GM21619 (cell line): ENCODE results near the gene NLGN1.
"Not testable (repeated sequence)": the region's sequence is repeated elsewhere in the genome, so short reads cannot be mapped to it uniquely, and the experiment has no call there.

Source experiments
- ATAC-seq: cut with Tn5 transposase; IDR thresholded peaks from one replicate; pipeline ENCODE4 v1.9.1; 2021; ENCODE audit not compliant: unreplicated experiment

NLGN1 gene

DNA sequence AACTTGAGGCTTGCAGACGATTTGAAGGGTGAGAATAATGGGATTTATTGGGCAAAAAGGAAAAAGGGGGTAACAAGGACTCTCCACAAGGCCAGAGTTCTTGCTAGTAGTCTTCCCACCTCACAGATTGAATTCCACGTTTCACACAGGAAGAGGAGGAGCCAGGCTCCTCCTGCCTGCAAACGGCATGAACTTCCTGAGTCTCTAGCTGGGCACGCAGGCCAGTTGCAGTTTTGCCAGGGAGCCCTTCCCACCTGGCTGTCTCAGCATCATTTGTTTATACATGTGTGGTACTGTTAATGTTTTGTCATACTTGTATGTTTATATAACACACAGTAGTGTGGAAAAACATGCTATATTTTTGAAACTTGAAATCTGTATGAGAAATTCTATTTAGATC lies 155.0 kb downstream of the NLGN1 start:
- ATAC-seq = no peak

DNA sequence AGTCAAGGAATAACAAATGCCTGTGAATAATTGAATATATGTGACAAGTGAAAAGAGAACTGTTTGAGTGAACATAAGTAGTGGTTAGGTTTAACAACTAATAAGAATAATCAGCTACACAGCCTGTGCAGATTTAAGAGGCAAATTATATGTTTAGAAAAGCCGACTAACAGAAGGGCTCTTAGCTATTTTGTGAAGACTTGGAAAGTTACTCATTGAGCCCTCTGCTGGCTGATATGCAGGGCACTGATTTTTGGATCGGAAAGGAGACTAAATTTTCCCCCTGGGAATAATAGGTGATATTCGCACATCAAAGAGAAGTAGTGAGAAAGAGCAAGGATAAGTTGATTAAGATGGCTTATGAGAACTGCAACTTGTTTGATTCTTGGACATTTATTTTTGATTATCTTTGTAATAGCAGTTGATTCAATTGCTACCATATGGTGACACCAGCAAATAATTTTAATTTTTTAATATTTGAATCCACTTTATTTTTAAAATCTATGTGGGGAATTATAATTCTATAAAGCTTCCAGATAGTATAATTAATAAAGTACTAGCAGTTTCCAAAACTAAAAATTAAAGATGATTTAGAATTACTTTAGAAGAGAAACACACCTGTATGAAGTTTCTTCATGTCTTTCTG lies 156.2 kb downstream of the NLGN1 start:
- ATAC-seq = no peak

DNA sequence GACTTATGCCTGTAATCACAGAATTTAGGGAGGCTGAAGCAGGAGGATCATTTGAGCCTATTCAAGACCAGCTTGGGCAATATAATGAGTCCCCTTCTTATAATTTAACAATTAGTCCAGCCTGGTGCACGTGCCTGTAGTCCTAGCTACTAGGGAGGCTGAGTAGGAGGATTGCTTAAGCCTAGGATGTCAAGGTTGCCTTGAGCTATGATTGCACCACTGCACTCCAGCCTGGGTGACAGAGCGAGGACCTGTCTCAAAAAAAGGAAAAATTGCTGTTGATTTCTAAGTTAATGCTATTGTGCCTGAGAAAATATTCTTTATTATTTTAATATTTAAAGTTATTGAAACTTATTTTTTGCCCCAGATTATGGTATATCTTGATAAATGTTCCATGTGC lies 159.0 kb downstream of the NLGN1 start:
- no peak for ATAC-seq

DNA sequence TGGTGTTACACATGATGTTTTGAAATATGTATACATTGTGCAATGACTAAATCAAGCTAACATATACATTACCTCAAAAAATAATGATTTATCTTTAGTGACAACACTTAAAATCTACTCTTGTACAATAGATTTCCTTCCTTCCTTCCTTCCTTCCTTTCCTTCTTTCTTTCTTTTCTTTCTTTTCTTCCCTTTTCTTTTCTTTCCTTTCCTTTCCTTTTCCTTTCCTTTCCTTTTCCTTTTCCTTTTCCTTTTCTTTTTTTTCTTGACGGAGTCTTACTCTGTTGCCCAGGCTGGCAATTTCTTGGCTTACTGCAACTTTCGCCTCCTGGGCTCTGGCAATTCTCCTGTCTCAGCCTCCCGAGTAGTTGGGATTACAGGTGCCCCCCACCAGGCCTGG lies 170.5 kb downstream of the NLGN1 start:
- no peak for ATAC-seq

DNA sequence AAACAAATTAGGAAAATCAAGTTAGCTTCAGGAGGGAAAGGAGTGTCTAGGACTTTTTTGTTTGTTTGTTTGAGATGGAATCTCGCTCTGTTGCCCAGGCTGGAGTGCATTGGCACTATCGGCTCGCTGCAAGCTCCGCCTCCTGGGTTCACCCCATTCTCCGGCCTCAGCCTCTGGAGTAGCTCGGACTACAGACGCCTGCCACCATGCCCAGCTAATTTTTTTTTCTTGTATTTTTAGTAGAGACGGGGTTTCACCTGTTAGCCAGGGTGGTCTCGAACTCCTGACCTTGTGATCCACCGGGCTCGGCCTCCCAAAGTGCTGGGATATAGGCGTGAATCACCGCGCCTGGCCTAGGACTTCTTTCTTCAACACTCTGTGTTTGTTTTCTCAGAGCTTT lies 171.1 kb downstream of the NLGN1 start:
- ATAC-seq = no peak

DNA sequence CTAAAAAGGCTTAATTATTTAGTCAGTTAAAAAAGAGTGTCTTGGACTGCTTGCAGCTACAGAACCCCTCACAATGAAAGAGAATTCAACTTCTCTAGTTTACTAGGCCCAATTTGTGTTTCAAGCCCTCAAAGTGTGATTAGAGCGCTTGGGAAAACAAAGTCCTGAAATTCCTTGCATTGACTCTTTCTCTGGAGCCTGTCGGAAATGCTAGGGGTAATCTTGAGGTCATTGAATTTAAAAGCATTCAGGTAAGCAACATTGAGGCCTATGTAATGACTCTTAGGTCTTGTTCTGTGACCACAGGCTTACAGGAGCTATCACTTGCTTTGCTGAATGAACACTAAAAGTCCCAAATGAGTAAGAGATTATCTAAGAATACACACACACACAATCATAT lies 186.0 kb downstream of the NLGN1 start:
- no peak for ATAC-seq

DNA sequence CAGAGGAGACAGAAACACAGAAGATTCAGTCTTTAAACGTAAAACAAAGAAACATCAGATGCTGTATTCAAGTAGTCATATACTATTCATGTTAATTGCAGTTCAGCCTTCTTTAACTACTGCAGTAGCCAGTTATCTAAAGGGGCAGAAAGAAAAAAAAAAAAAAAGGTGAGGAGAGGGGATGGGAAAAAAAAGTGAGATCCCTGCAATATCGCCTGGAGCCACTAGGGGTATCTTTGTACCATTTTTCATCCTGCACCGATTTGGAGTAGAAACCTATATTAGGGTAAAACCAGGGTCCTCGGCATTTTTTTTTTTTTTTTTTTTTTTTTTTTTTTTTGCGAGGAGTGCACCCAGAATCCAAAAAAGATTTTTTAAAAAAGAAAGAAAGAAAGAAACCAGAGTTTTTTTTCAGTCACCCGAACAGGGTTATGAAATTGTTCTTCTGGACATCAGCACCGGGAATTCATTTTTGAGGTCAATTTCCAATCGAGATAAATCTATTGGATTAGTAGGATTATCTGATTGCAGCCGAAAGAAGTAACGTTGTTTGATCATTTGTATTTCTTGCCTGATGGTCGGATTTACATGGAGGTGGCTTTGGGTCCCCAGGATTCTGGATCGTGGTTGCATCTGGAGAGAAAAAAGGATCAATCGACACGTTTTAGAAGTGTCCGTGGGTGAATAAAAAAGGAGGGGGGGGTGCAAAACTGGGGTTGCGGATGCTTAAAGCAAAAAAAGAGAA lies 186.7 kb downstream of the NLGN1 start:
- ATAC-seq = no peak

DNA sequence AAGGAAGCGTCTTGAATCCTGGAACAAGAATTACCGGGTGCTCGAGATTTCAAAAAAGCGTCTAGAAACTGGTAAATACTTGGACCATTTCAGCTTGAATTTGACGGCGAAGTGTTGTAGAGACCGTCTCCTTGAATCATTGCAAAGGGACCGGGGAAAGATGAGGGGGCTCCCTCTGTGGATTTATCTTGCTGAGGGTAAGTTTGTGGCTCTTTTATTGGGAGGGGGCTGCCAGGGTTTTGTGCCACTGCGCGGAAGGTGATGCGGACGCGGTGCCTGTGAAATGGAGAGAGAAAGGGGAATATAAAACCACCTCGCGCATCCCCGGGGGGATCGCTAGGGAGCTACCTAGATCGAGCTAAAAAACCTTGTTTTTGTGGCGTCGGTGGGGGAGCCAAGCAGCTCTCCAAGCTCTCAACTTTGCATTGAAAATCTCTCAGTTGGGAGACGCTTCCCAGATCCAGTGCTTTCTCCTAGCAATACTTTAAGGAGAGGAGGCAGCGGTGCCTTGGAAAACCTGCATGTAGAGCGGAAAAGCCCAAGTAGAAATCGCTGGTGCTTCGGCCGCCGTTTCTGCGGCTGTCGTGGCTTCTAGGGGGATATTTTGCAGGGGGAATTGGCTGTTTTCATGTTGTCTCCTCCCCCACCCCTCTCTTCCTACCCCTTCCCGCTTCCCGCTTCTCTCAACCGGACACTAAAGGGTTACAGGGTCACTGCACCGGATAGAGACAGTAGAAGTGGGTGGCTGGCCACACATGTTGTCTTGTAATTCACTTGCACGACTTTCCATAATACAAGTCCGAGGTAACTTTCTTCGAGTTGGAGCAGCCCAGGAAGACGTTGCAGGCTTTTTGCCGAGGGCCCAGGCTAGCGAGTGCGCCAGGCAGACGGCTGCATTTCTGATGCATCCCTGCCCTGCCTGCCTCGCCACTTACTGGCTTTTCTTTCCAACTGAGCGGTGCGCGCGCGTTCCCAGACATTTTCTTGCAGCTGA lies 187.6 kb downstream of the NLGN1 start:
- ATAC-seq = no peak

DNA sequence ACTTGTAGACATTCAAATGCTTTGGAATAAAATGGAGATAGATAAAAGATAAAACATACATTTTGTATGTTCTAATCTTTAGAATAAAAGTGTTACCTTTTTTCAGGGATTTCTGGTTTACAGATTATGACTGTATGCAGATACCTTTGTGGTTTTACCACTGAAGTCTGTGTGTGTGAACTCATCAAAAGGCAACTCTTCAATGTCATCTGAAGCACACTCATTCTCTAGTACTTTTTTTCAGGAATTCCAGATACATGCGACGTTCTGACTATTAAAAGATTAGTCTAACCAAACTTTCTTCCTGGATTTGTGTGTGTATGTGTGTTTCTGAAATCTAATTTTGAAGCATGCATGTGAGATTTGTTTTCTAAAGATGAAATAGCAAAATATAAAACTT lies 188.6 kb downstream of the NLGN1 start:
- ATAC-seq = no peak

DNA sequence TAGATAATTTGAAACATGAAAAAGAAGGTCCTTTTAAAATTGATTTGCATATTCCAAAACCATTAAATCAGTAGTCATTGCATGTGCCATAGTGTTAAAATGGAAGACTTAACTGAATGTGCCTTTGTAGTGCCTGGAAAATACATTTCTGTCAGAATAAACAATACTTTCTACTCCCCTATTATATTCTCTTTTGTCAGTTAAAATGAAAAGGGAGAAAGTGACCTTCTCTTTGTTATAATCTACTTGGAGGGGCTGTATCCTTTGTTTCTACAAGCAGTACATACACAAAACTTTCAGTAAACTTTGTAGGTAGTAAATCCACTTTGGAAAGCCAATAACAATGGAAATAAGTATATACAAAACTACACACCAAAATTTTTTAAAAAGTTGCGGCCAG lies 189.5 kb downstream of the NLGN1 start:
- no peak for ATAC-seq

DNA sequence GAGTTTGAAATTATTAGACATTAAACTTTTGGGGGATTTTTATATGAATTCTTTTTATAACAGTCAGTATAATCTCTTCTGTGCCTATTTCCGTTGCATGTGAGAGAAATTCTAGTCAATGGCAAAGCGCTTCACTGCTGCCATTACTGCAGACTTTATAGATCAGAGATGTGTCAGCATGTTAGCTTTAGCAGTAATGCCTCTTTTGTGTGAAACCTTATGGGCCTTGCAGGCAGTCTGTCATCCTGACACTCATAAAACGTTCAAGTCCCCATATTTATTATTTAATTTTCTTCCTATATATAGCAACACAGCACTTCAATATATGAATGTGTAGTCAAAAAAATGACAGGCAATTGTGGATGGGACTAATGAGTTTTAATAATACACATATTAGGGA lies 191.0 kb downstream of the NLGN1 start:
- no peak for ATAC-seq

DNA sequence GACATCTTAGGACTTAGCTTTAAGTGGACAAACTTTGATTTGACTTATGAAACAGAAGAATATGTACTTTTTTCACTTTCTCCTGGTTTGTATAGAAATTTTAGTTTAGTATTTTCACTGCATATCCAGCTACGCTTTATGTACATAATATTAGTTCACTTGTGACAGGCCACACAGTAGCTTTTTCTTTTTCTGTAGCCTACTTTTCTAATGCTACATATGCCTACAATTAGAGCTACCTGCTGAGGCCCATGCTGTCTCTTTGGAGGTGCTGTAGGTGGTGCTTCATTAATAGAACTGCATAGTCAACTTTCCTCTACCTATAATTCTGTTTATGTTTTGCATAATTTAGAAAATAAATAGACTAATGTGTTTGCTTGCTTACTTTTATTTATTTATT lies 191.6 kb downstream of the NLGN1 start:
- no peak for ATAC-seq

DNA sequence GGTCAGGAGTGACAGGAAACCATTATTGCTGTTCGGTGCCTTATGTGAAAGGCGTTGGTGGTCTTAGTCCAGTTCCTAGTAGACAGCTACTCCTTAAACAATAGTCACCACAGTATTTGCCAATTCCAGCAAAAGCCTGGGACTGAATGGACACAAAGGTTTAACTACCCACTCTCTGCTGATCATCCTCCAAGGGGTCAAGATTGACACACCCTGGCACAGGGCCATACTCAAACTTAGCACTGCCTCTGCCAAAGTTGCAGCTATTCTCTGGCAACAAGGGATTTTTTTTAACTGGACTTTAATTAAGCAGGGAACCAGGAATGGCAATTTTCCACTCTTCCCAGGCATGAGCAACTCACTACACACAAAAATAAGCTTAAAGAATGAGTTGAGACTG lies 193.9 kb downstream of the NLGN1 start:
- no peak for ATAC-seq

DNA sequence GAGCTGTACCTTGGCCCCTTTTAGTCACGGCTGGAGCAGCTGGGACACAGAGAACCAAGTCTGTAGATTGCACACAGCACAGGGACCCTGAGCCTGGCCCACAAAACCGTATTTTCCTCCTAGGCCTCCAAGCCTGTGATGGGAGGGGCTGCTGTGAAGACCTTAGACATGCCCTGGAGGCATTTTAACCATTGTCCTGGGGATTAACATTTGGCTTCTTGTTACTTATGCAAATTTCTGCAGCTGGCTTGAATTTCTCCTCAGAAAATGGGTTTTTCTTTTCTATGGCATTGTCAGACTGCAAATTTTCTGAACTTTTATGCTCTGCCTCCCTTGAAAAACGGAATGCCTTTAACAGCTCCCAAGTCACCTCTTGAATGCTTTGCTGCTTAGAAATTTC lies 197.3 kb downstream of the NLGN1 start:
- ATAC-seq = not testable (repeated sequence)

DNA sequence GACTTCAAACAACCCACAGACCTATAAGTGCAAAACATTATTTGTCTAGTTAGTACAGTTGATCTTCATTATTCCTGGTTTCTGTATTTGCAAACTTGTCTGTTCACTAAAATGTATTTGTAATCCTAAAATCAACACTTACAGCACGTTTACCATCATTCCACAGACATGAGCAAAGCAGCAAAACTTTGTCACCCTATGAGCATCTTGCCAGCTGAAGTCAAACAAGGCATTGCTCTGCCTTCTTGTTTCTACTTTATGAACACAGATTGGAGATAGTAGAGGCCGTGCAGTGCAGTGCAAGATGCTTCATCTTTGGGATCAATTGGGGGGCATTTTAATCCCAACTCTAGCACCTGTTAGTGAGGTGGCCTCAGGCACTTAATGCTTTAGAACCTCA lies 202.1 kb downstream of the NLGN1 start:
- no peak for ATAC-seq

DNA sequence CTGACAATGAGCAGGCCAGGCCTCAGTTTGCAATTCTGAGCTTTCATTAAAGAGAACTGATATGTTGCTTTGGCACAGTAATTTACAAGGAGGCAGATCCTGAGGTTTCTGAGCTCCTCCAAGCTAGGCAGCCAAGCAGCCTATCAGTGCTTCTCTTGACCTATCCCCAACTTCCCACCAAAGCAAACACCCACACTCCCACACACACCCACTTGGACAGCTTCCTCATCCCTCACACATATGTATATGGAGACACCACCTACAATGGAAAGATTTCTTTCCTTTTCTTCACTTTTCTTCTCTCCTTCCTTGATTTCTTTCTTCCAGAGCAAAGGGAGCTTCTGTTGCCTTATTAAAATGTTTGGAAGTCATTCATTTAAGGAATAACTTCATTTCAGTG lies 217.0 kb downstream of the NLGN1 start:
- no peak for ATAC-seq

DNA sequence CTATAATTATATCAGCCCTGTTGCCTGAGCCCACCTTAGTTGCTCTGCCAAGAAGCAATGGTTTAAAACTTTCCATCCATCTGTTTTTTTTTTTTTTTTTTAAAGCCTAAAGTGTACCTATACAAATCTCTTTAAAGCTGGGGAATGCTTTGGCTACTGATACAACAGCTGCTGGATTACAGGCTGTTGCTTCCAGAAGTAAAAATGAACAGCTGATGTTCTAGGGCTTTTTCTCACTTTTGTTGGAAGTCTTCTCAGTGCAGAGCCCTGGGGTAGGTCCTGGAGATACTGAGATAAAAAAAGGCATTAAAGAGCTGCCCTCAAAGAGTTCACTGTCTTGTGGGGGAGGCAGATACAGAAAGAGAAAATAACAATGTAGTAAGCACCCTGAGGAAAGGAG lies 218.1 kb downstream of the NLGN1 start:
- no peak for ATAC-seq

DNA sequence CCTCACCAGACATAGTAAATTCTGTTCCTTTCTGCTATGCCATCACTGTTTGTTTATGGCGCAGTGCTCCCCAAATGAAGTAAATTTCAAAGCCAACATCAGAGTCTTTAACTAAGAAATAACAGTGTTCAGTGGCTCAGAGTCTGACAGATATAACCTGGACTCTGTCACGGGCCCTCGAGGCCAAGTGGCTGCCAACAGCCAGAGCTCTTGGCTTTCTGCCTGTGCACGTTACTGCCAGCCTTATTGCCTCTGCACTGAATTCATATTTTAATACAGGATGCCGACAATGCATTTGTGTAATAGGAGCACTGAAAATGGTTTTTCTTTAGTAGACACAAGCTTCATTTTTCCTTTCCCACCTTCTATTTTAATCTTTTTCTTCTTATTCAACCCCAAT lies 219.9 kb downstream of the NLGN1 start:
- ATAC-seq = no peak

DNA sequence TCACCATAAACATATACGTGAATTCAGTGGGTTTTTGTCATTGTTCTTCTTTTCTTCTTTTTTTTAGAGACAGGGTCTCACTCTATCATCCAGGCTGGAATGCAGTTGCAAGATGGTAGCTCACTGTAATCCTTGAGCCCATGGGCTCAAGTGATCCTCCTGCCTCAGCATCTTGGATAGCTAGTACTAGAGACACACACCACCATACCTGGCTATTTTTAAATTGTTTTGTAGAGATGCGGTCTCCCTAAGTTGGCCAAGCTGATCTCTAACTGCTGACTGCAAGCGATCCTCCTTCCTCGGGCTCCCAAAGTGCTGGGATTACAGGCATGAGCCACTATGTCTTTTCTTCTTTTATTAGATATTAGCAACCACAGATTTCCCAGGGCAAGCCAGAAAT lies 220.6 kb downstream of the NLGN1 start:
- ATAC-seq = no peak

DNA sequence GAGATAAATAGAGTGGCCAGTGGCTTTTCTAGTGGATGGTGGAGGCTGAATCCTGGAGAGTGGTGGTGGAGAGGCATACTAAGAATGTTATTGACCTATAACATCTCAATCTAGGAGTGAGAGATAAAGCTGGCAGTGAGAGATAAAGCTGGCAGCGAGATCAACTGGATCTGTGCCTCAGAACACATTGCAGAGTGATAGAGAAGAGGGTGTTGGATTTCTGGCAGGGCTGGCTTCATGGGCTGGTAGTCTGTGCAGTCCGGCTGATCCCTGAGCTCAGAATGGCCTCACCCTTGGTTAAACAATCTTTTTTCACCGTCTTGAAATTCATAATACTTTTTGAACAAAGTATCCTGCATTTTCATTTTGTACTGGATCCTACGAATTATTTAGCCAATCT lies 221.2 kb downstream of the NLGN1 start:
- ATAC-seq = no peak

DNA sequence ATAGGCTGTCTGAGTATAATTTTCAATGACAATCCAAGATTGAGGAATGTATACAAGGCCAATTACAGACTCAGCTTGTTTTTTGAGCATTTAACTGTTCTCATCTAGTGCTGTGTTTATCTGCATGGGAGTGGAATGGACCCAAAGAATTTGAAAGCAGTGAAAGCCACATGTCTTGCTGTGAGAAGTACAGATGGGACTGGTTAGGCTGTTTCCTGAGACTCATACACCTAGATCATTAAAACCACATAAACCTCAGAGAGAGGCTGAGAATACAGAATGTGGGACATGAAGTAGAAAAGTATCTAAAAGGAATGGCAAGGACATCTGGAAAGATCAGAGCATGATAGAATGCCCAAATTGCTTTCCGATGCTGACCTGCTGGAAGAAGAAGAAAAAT lies 224.6 kb downstream of the NLGN1 start:
- no peak for ATAC-seq

DNA sequence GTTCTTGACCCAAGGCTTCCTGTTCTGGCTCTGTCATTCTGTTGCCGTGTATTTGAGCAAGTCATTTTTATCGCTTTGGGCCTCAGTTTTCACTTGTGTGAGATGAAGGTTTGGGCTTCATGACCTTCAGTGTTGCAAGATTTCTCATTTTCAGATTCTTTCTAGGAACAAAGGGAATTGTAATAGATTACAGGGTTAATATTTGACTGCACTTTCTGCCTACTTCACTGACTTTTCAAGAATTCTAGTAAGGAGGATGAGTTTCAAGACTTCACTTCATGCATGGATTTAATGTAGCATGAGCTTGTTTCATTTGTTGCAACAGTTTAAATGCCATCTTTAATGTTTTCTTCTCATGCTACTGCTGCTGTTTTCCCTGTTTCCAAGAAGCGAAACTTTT lies 226.5 kb downstream of the NLGN1 start:
- ATAC-seq = no peak
